ENCODE measurements around the gene CLEC2L. TPM values are rescaled to one million over a fixed set of nuclear protein-coding genes. Genes with fewer than 3 reads are reported as not detected.

CLEC2L gene
- polyA plus RNA-seq, 1 donor (not counting 4 experiments of a cell fraction or from before 2014, with no cell fraction given): not detected

- H3K79me2 ChIP-seq (ENCODE audit: control insufficient read depth, insufficient read depth, low read length): no peaks in the 10 kb centered on the region
- H2AFZ ChIP-seq (ENCODE audit: control insufficient read depth, low read length): no peak overlapping the region
- H3K4me3 ChIP-seq (ENCODE audit: control insufficient read depth in 2 of 3, extremely low read depth in 1 of 3, insufficient read depth in 2 of 3, low read depth in 1 of 3, low read length in 3 of 3): no peak overlapping the region
- H3K9ac ChIP-seq (ENCODE audit: control insufficient read depth, extremely low read depth, insufficient read depth, low read length): no peak overlapping the region
- DNase-seq (ENCODE audit: low read depth, low spot score): no peak
- no peaks in the 10 kb centered on the region for H3K9me1 ChIP-seq (ENCODE audit: control insufficient read depth, extremely low read depth, insufficient read depth, low read length)
- no peaks in the 10 kb centered on the region for H3K4me1 ChIP-seq (ENCODE audit: control insufficient read depth, extremely low read depth, insufficient read depth, low read length)
- no peak overlapping the region for H3K4me2 ChIP-seq (ENCODE audit: control insufficient read depth, extremely low read depth, insufficient read depth, low read depth, low read length)
- dilution Hi-C loops (cut with MboI; ENCODE audit: extremely low pct_ligation_motif_present, low sequenced_read_pairs): no loop called here
- H4K20me1 ChIP-seq (ENCODE audit: control insufficient read depth, extremely low read depth, insufficient read depth, low read length): no peaks in the 10 kb centered on the region
- no peaks in the 10 kb centered on the region for H3K9me3 ChIP-seq (ENCODE audit: control insufficient read depth, low read depth, low read length)
- no peak overlapping the region for H3K27ac ChIP-seq (ENCODE audit: control insufficient read depth, insufficient read depth, low read length)
- no peak for TF ChIP-seq CTCF (optimal IDR thresholded peaks at IDR 0.05 in 1 of 3, IDR thresholded peaks at IDR 0.05 in 1 of 3, conservative IDR thresholded peaks at IDR 0.05 in 1 of 3; ENCODE audit: extremely low read depth in 1 of 3, insufficient read depth in 2 of 3, low read length in 3 of 3)
- TF ChIP-seq EZH2 (IDR thresholded peaks at IDR 0.05; ENCODE audit: low read length): no peak
- peaks cover 11% of the 10 kb centered on the region in 2 experiments for H3K36me3 ChIP-seq (ENCODE audit: control insufficient read depth in 2 of 2, extremely low read depth in 1 of 2, insufficient read depth in 2 of 2, low read length in 2 of 2)
- FAIRE-seq: no peak
- H3K27me3 ChIP-seq (ENCODE audit: control insufficient read depth, extremely low read depth, insufficient read depth, low read length): no peaks in the 10 kb centered on the region
Measured at GRCh38 chr7:139571190-139571589, 47.7 kb downstream of the CLEC2L start.

- dilution Hi-C loops (cut with MboI; ENCODE audit: extremely low pct_ligation_motif_present, low sequenced_read_pairs): no loop called here
- no peak overlapping the region for H3K4me2 ChIP-seq (ENCODE audit: control insufficient read depth, extremely low read depth, insufficient read depth, low read depth, low read length)
- peaks cover 11% of the 10 kb centered on the region in 2 experiments for H3K36me3 ChIP-seq (ENCODE audit: control insufficient read depth in 2 of 2, extremely low read depth in 1 of 2, insufficient read depth in 2 of 2, low read length in 2 of 2)
- no peaks in the 10 kb centered on the region for H3K4me1 ChIP-seq (ENCODE audit: control insufficient read depth, extremely low read depth, insufficient read depth, low read length)
- H3K9ac ChIP-seq (ENCODE audit: control insufficient read depth, extremely low read depth, insufficient read depth, low read length): no peak overlapping the region
- H4K20me1 ChIP-seq (ENCODE audit: control insufficient read depth, extremely low read depth, insufficient read depth, low read length): no peaks in the 10 kb centered on the region
- no peak overlapping the region for H3K4me3 ChIP-seq (ENCODE audit: control insufficient read depth in 2 of 3, extremely low read depth in 1 of 3, insufficient read depth in 2 of 3, low read depth in 1 of 3, low read length in 3 of 3)
- no peaks in the 10 kb centered on the region for H3K9me3 ChIP-seq (ENCODE audit: control insufficient read depth, low read depth, low read length)
- no peak overlapping the region for H2AFZ ChIP-seq (ENCODE audit: control insufficient read depth, low read length)
- no peaks in the 10 kb centered on the region for H3K79me2 ChIP-seq (ENCODE audit: control insufficient read depth, insufficient read depth, low read length)
- no peak overlapping the region for H3K27ac ChIP-seq (ENCODE audit: control insufficient read depth, insufficient read depth, low read length)
- TF ChIP-seq CTCF (optimal IDR thresholded peaks at IDR 0.05 in 1 of 3, IDR thresholded peaks at IDR 0.05 in 1 of 3, conservative IDR thresholded peaks at IDR 0.05 in 1 of 3; ENCODE audit: extremely low read depth in 1 of 3, insufficient read depth in 2 of 3, low read length in 3 of 3) (no peak), EZH2 (IDR thresholded peaks at IDR 0.05; ENCODE audit: low read length) (no peak)
- DNase-seq (ENCODE audit: low read depth, low spot score): no peak
- no peaks in the 10 kb centered on the region for H3K9me1 ChIP-seq (ENCODE audit: control insufficient read depth, extremely low read depth, insufficient read depth, low read length)
- no peak for FAIRE-seq
- H3K27me3 ChIP-seq (ENCODE audit: control insufficient read depth, extremely low read depth, insufficient read depth, low read length): no peaks in the 10 kb centered on the region
Measured at GRCh38 chr7:139571651-139572050, 48.2 kb downstream of the CLEC2L start.

Measured in keratinocyte (primary cell).